HG02588 (cell line): Measurements from ENCODE around the gene FAM149B1.

Experiments
- ATAC-seq: cut with Tn5 transposase; IDR thresholded peaks from one replicate; pipeline ENCODE4 v1.9.1; 2021; ENCODE audit warnings: mild to moderate bottlenecking, moderate library complexity; ENCODE audit not compliant: unreplicated experiment

FAM149B1 gene

DNA sequence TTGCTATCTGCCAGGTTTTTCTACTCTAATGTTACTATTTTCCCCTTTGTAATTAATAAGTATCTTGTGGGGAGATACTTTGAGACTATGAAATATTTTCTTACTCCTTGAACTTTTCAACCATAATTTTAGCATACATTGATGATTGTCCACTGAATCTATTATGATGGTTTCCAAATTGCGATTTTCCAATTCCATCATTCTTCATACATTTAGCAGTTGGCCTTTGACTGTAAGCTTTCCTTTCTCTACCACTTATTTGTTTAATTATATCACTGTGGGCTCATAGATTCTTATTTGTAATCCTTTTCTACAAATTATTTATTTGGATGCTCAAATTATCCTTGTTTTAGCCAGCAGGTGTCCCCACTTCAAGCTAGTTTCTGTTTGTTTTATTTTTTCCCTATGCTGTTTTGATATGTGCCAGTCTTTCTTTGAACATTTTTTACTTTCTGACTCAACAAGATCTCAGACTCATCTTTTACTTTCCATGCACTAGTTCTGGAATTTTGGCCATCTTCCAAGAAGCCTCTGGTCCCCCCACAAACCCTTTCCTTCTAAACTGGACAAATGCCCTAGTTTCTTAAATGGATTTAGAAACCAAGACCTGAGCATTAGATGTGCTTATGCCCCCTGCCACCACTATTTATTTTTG is 95.9 kb downstream of the FAM149B1 start:
- ATAC-seq: no peak

DNA sequence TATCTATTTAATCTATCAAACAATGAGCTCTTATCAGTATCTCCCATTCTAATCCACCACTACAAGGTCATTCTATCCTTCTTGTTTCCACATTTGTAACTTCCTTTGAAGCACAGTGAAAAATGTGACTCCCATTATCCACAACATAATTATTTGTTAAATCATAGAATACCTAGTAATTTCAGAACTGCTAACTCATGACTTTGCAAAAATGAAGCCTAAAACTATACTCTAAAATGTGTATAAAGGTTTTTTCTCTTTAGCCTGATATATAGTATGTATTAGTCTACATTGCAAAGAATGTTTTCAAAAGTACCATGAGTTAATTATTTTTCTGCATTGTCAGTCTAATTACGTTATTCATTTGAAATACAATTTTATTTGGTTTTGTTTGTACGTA is 96.5 kb downstream of the FAM149B1 start:
- no peak for ATAC-seq

DNA sequence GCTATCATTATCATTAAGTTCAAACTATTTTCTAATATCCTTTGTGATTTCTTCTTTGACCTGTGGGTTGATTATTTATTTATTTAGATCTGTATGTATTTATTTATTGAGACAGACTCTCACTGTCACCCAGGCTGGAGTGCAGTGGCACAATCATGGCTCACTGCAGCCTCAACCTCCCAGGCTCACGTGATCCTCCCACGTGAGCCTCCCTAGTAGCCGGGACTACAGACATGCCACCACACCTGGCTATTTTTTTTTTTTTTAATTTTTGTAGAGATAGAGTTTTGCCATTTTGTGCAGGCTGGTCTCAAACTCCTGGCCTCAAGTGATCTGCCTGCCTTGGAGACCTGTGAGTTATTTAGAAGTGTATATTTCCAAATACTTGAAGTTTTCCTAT is 113.2 kb downstream of the FAM149B1 start:
- no peak for ATAC-seq

DNA sequence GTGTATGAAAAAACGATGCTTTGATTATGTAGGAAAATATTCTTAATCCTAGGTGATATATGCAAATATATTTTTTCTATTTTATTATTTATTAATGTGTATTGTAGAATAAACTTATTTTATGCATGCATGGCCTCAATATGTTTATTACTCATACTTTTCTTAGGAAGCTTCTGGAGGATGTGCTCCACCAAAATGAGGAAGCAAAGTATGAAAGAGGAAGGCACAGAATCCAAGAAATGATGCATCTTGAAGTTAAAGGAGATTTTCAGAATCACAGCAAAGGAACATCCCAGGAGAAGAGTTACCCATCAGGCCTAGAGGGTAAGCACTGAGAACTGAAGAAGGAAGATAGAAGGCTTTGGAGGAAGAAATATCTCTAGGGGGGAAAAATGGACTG is 119.5 kb downstream of the FAM149B1 start:
- no peak for ATAC-seq

DNA sequence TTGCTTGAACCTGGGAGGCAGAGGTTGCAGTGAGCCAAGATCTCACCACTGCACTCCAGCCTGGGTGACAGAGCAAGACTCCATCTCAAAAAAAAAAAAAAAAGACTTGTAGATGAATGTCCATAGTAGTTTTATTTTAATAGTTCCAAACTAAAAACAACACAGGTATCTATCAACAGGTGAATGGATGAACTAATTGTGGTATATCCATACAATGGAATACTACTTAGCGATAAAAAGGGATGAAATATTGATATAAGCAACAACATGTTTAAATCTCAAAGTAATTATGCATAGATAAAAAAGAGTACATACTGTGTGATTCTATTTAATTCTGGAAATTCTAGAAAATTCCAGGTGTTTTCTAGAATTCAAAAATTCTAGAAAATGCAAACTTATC is 122.0 kb downstream of the FAM149B1 start:
- ATAC-seq: no peak

DNA sequence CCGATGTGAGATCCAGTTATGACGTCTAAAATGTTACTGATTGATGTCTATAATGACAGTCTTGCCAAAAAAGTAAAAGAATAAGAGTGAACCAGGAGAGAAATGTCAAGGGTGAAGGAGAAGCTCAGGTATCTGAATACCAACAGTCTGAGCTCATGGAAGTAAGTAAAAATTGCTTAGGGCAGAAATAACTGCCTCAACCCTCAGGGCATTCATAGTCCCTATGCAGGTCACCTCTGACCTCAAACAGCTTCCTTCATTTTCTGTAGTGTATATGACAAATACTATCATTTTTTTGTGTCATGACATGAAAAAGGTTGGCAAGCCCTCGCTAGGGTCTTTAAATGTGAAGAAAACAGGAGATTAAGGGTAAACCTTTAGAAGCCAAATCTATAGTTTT is 125.5 kb downstream of the FAM149B1 start:
- no peak for ATAC-seq
